MCF 10A (cell line): Measurements from ENCODE around the gene STARD13. TPM values are rescaled to one million over a fixed set of nuclear protein-coding genes. Genes with fewer than 3 reads are reported as not detected.
A peak's percentile ranks its signal among the peaks of the same experiment; 100 is the strongest.

Experiments used
- BruUV-seq: library from RNA; stranded (reverse); fragments of 400-500 nt; replicated peaks from 2 replicates; lab custom pipeline; 2021; lab: Mats Ljungman, UMichigan
- CTCF ChIA-PET: fragments of 300-600 bp; sonication (Branson Sonifier 250); formaldehyde crosslinking; extraction: SDS; loops from one replicate; lab custom pipeline; 2021; ENCODE audit warnings: antibody characterized with exemption, inconsistent platforms; lab: Yijun Ruan, JAX
- POLR2A ChIA-PET: fragments of 300-600, 350-650 bp; sonication (Branson Sonifier 250); formaldehyde crosslinking; extraction: SDS; loops from one replicate; lab custom pipeline; 2020; ENCODE audit warnings: antibody characterized with exemption, inconsistent platforms; lab: Yijun Ruan, JAX
- DNase-seq: peaks from one replicate; pipeline ENCODE4 v3.0.0-alpha.2; 2018; ENCODE audit not compliant: unreplicated experiment
- H3K27ac Mint-ChIP-seq: one replicate; pipeline ENCODE4 v1.8.0; 2022; ENCODE audit warnings: mild to moderate bottlenecking, low read depth, mixed read lengths; ENCODE audit not compliant: unreplicated experiment
- H3K27me3 Mint-ChIP-seq: one replicate; pipeline ENCODE4 v1.8.0; 2022; ENCODE audit warnings: mixed read lengths; ENCODE audit not compliant: insufficient read depth, unreplicated experiment
- H3K36me3 Mint-ChIP-seq: one replicate; pipeline ENCODE4 v1.8.0; 2022; ENCODE audit warnings: mild to moderate bottlenecking, moderate library complexity, mixed read lengths; ENCODE audit not compliant: insufficient read depth, unreplicated experiment
- H3K4me1 Mint-ChIP-seq: one replicate; pipeline ENCODE4 v1.8.0; 2022; ENCODE audit warnings: mixed read lengths; ENCODE audit not compliant: insufficient read depth, unreplicated experiment
- H3K4me3 Mint-ChIP-seq: one replicate; pipeline ENCODE4 v1.8.0; 2022; ENCODE audit warnings: mild to moderate bottlenecking, moderate library complexity, mixed read lengths; ENCODE audit not compliant: unreplicated experiment
- H3K9me3 Mint-ChIP-seq: one replicate; pipeline ENCODE4 v1.8.0; 2022; ENCODE audit warnings: mixed read lengths; ENCODE audit not compliant: unreplicated experiment
- intact Hi-C: fragments of 100-400 bp; cut with micrococcal nuclease; formaldehyde crosslinking; loops from 2 replicates; pipeline ENCODE4 v1.14.1; 2022
- total RNA-seq: library from RNA; stranded (reverse); gene quantifications from 2 replicates; pipeline ENCODE4 v1.2.3, GENCODE V29; 2022
- TF ChIP-seq, protein P1 (sequence below): fragments of 200-600 bp; IDR thresholded peaks from one replicate; pipeline ENCODE4 v1.8.0; 2022; ENCODE audit warnings: antibody characterized with exemption, mild to moderate bottlenecking; ENCODE audit not compliant: unreplicated experiment

STARD13 gene
- total RNA-seq, 1 experiment from 2014 or later: 31.9 TPM

DNA sequence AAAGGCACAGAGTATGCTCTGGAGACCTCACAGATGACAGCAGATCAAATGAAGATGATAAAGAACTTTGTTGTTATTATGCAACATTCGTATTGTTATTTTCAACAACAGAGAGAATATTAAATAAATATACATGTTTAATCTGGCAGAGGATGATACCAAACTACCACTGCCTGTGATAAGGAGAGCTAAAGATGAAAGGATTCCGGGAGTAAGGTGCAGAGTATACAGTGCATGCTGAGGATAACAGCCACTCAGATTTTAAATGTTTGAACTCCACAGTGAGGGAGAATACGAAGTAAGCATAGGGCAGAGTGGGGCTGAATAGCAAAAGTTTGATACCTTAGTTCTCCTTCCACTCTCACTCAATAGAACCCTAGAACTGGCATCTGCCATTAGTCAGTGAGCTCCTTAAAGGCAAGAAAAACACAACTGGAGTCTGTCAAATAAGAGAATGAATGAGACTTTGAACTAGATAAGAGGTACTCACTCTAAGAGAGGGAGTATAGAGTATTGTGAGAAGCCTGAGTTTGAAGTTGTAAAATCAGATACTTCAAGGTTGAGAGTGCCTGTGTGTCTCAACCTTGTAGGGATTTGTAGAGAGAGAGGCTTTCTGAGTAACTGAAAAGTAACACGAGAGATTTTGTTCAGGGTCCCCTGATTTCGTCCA lies 78.5 kb downstream of the STARD13 start:
- CTCF ChIA-PET: interaction anchor here (0.6 to 2.0 kb wide), 5 partner anchors 9 to 22 kb away, joined by 3 to 8 read pairs (median 5); no protein-coding TSS in a partner anchor
- Mint-ChIP-seq H3K36me3 (peaks cover 38% of the 10 kb centered on the region), H3K27ac (peak overlapping the region; percentile 91), H3K9me3 (no peaks in the 10 kb centered on the region), H3K4me1 (peaks cover 47% of the 10 kb centered on the region), H3K27me3 (no peaks in the 10 kb centered on the region), H3K4me3 (peak overlapping the region; percentile 41)
- no TSS peak for BruUV-seq
- intact Hi-C loops: no loop called here
- TF ChIP-seq, protein P1, sequence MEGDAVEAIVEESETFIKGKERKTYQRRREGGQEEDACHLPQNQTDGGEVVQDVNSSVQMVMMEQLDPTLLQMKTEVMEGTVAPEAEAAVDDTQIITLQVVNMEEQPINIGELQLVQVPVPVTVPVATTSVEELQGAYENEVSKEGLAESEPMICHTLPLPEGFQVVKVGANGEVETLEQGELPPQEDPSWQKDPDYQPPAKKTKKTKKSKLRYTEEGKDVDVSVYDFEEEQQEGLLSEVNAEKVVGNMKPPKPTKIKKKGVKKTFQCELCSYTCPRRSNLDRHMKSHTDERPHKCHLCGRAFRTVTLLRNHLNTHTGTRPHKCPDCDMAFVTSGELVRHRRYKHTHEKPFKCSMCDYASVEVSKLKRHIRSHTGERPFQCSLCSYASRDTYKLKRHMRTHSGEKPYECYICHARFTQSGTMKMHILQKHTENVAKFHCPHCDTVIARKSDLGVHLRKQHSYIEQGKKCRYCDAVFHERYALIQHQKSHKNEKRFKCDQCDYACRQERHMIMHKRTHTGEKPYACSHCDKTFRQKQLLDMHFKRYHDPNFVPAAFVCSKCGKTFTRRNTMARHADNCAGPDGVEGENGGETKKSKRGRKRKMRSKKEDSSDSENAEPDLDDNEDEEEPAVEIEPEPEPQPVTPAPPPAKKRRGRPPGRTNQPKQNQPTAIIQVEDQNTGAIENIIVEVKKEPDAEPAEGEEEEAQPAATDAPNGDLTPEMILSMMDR: no peak
- POLR2A ChIA-PET: interaction anchor here (0.6 to 3.6 kb wide), 21 partner anchors 10 to 618 kb away, joined by 3 to 25 read pairs (median 6); partner anchors contain the start of gene STARD13
- no peak for DNase-seq

DNA sequence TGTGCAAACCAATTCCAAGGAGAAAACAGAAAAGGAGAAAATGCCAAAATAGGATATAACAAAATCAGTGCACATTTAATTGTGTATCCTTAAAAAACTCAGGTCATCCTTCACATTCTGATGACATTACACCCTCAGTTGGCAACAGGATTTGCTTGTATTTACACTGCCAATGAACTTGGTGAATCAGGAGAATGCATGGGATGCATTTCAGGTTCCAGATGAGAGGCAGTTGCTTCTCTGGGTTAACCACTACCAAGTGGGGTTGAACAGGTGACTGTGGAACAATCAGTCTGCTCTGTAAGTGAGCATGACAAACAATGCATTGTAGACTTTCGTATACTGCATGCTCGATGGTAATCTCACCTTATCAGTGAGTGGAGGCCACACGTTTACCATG lies 79.1 kb downstream of the STARD13 start:
- H3K4me3 Mint-ChIP-seq: no peak overlapping the region
- no peaks in the 10 kb centered on the region for H3K27me3 Mint-ChIP-seq
- H3K27ac Mint-ChIP-seq: peak overlapping the region; percentile 91
- POLR2A ChIA-PET: interaction anchor here (1.0 to 3.6 kb wide), 8 partner anchors 11 to 86 kb away, joined by 3 to 25 read pairs (median 14); partner anchors contain the start of gene STARD13
- TF ChIP-seq, protein P1: no peak
- no peaks in the 10 kb centered on the region for H3K9me3 Mint-ChIP-seq
- H3K36me3 Mint-ChIP-seq: peaks cover 40% of the 10 kb centered on the region
- no peak for DNase-seq
- intact Hi-C loops: no loop called here
- H3K4me1 Mint-ChIP-seq: peaks cover 49% of the 10 kb centered on the region
- no TSS peak for BruUV-seq
- CTCF ChIA-PET: no interaction called here

DNA sequence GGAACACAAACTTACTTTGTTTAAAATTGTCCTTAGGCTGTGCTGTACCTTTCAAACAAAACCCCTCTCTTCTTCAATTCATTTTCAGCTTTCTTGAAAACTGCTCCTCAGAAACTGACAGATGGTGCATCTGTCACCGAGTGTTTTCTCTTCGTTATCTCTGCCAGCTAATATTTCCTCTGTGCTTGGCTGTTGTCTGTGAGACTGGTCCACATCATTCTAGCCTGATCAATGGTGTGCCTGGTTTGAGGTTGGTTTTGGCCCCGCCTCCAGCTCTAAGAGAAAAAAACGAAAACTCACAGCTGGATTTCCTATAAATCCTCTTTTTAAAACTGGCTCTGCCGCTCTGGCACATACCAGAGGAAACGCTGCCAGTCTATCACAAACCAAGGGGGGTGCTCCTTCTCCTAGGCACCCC lies 79.7 kb downstream of the STARD13 start:
- H3K27ac Mint-ChIP-seq: peak overlapping the region; percentile 91
- H3K9me3 Mint-ChIP-seq: no peaks in the 10 kb centered on the region
- H3K4me3 Mint-ChIP-seq: no peak overlapping the region
- no peak for DNase-seq
- CTCF ChIA-PET: interaction anchor here (1.2 kb wide), 1 partner anchor 8 kb away, joined by 3 read pairs; no protein-coding TSS in a partner anchor
- H3K36me3 Mint-ChIP-seq: peaks cover 45% of the 10 kb centered on the region
- H3K27me3 Mint-ChIP-seq: no peaks in the 10 kb centered on the region
- TF ChIP-seq, protein P1: no peak
- POLR2A ChIA-PET: interaction anchor here (0.5 to 2.3 kb wide), 2 partner anchors 32 to 224 kb away, joined by 3 to 7 read pairs; no protein-coding TSS in a partner anchor
- intact Hi-C loops: no loop called here
- no TSS peak for BruUV-seq
- H3K4me1 Mint-ChIP-seq: peaks cover 49% of the 10 kb centered on the region

DNA sequence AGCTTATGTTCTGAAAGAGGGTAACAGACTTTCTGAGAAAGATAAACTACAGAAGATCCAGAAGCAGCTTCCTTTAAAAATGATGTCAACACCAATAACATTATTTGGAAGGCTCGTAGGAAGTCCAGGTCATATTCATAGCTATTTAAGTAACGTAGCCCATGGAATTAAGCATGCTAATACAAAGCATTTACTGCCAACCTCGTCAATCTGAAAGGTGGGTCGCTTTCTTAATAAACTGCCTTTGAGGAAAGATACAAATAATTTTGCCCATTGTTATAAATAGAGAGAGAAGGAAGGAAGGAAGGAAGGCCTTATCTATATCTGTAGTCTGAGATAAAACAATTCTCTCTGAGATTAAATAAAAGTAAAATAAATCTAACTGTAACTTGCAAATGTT lies 80.3 kb downstream of the STARD13 start:
- Mint-ChIP-seq H3K4me1 (peaks cover 49% of the 10 kb centered on the region), H3K4me3 (no peak overlapping the region)

More for the DNA sequence above, 80.3 kb downstream of the STARD13 start:
- Mint-ChIP-seq H3K9me3 (no peaks in the 10 kb centered on the region), H3K27ac (peak overlapping the region; percentile 91), H3K36me3 (peaks cover 51% of the 10 kb centered on the region), H3K27me3 (no peaks in the 10 kb centered on the region)
- ChIA-PET POLR2A (interaction anchor here (0.5 to 2.3 kb wide), 2 partner anchors 32 to 223 kb away, joined by 3 to 7 read pairs; no protein-coding TSS in a partner anchor), CTCF (interaction anchor here (1.2 kb wide), 1 partner anchor 8 kb away, joined by 3 read pairs; no protein-coding TSS in a partner anchor)
- intact Hi-C loops: no loop called here
- no peak for DNase-seq
- no TSS peak for BruUV-seq
- TF ChIP-seq, protein P1: no peak
